Measurements from ENCODE around the gene POLQ.

DNA sequence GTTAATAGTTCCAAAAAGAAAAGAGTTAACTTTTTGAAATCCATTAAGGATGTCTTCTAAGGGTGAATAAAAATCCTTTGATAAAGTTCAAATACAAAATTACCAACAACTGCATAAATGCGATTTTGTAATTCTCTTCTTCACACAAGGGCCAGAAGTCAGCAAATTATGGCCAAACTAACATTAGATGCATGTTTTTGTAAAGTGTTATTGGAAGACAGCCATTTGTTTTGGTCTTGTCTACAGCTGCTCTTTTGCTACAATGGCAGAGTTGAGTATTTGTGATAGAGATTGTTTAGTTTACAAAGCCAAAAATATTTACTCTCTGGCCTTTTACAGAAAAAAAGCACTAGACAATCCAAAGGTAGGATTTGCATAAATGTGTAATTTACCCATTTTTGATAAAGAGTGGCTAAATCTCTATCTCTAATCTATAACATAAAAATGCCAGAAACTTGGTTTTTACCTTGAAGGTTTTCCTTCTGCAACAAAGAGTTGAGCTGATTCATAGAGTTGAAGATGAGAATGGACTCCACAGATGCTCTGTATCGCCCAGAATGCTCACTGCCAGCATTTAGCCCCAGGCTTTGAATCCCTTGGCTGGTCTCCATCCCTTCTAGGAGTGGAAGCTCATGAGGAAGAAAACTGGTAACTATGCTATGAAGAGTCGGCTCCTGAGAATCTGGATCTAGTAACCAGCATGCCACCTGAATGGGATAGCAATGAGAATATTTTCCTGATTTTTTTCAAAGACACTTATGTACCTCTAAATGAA is 64.5 kb downstream of the POLQ start:
- TF ChIP-seq POLR2A (IDR thresholded peaks at IDR 0.05; ENCODE audit: low read length) (no peak), GATA1 (IDR thresholded peaks at IDR 0.05; ENCODE audit: low read depth, low read length) (no peak)

All from erythroblast (primary cell).